Activated naive CD4-positive, alpha-beta T cell treated with anti-CD3 and anti-CD28 coated beads for 36 hours (primary cell): ENCODE measurements around the gene TSPAN16. TPM values are rescaled to one million over a fixed set of nuclear protein-coding genes. Genes with fewer than 3 reads are reported as not detected.
"Not testable (repeated sequence)": the region's sequence is repeated elsewhere in the genome, so short reads cannot be mapped to it uniquely, and the experiment has no call there.

Experiments
- CTCF ChIA-PET: fragments of 350-600 bp; sonication (Branson Sonifier 250); formaldehyde crosslinking; loops from one replicate; lab custom pipeline; 2021; ENCODE audit warnings: antibody characterized with exemption; lab: Charles Lee
- DNase-seq: peaks from one replicate; pipeline ENCODE4 v3.0.0-alpha.2; 2020
- H3K27ac Mint-ChIP-seq: one replicate; pipeline ENCODE4 v1.8.0; 2021; ENCODE audit warnings: mild to moderate bottlenecking, mixed read lengths
- H3K27me3 Mint-ChIP-seq: one replicate; pipeline ENCODE4 v1.8.0; 2021; ENCODE audit warnings: low read depth, mixed read lengths
- H3K36me3 Mint-ChIP-seq: one replicate; pipeline ENCODE4 v1.8.0; 2021; ENCODE audit warnings: low read depth, mixed read lengths
- H3K4me1 Mint-ChIP-seq: one replicate; pipeline ENCODE4 v1.8.0; 2021; ENCODE audit warnings: low read depth, mixed read lengths
- H3K4me3 Mint-ChIP-seq: one replicate; pipeline ENCODE4 v1.8.0; 2021; ENCODE audit warnings: mild to moderate bottlenecking, moderate library complexity, mixed read lengths
- H3K9me3 Mint-ChIP-seq: one replicate; pipeline ENCODE4 v1.8.0; 2021; ENCODE audit warnings: mixed read lengths
- intact Hi-C: fragments of 100-400 bp; cut with micrococcal nuclease; formaldehyde crosslinking; loops from one replicate; pipeline ENCODE4 v1.15.1; 2023
- total RNA-seq, 2 experiments: library from RNA; stranded (reverse); gene quantifications; one replicate each; pipeline ENCODE4 v1.2.3, GENCODE V29; 2021

The TSPAN16 gene
- total RNA-seq, 2 experiments from 2014 or later, result not detected

- intact Hi-C loops, result no loop called here
- no peak overlapping the region for H3K4me3 Mint-ChIP-seq
- H3K4me1 Mint-ChIP-seq, result peaks cover 9% of the 10 kb centered on the region
- no peak overlapping the region for H3K27ac Mint-ChIP-seq
- DNase-seq, result no peak
- CTCF ChIA-PET, result interaction anchor here (0.5 to 0.7 kb wide), 3 partner anchors 86 to 382 kb away, joined by 3 read pairs; partner anchors contain the start of gene EPOR
- H3K27me3 Mint-ChIP-seq, result peaks cover 8% of the 10 kb centered on the region
- H3K36me3 Mint-ChIP-seq, result no peaks in the 10 kb centered on the region
- no peaks in the 10 kb centered on the region for H3K9me3 Mint-ChIP-seq
Observed at GRCh38 chr19:11295180-11295579, 780 bp upstream of the TSPAN16 start.

GRCh38 chr19:11296264-11296663 is 304 bp downstream of the TSPAN16 start:
- CTCF ChIA-PET, result interaction anchor here (0.6 kb wide), 2 partner anchors 45 to 516 kb away, joined by 3 to 4 read pairs; no protein-coding TSS in a partner anchor
- Mint-ChIP-seq H3K9me3 (no peaks in the 10 kb centered on the region), H3K4me1 (peaks cover 9% of the 10 kb centered on the region), H3K36me3 (no peaks in the 10 kb centered on the region), H3K27me3 (peaks cover 6% of the 10 kb centered on the region), H3K27ac (no peak overlapping the region), H3K4me3 (no peak overlapping the region)
- DNase-seq, result no peak
- intact Hi-C loops, result no loop called here

GRCh38 chr19:11299946-11300810 is 4.2 kb downstream of the TSPAN16 start:
- CTCF ChIA-PET, result no interaction called here
- Mint-ChIP-seq H3K9me3 (no peaks in the 10 kb centered on the region), H3K27me3 (no peaks in the 10 kb centered on the region), H3K4me1 (no peaks in the 10 kb centered on the region), H3K36me3 (no peaks in the 10 kb centered on the region), H3K4me3 (no peak overlapping the region), H3K27ac (no peak overlapping the region)
- intact Hi-C loops, result no loop called here
- DNase-seq, result no peak

- no peaks in the 10 kb centered on the region for H3K27me3 Mint-ChIP-seq
- no peaks in the 10 kb centered on the region for H3K9me3 Mint-ChIP-seq
- intact Hi-C loops, result no loop called here
- DNase-seq, result no peak
- no peak overlapping the region for H3K27ac Mint-ChIP-seq
- no peaks in the 10 kb centered on the region for H3K4me1 Mint-ChIP-seq
- H3K36me3 Mint-ChIP-seq, result no peaks in the 10 kb centered on the region
- H3K4me3 Mint-ChIP-seq, result no peak overlapping the region
- CTCF ChIA-PET, result no interaction called here
Observed at GRCh38 chr19:11300811-11301120, 4.8 kb downstream of the TSPAN16 start.

GRCh38 chr19:11304936-11305335 is 9.0 kb downstream of the TSPAN16 start:
- Mint-ChIP-seq H3K27me3 (no peaks in the 10 kb centered on the region), H3K4me1 (no peaks in the 10 kb centered on the region), H3K9me3 (no peaks in the 10 kb centered on the region), H3K4me3 (no peak overlapping the region), H3K27ac (no peak overlapping the region), H3K36me3 (no peaks in the 10 kb centered on the region)
- CTCF ChIA-PET, result interaction anchor here (0.7 kb wide), 1 partner anchor 63 kb away, joined by 3 read pairs; no protein-coding TSS in a partner anchor
- intact Hi-C loops, result no loop called here
- DNase-seq, result no peak

- H3K36me3 Mint-ChIP-seq, result no peaks in the 10 kb centered on the region
- CTCF ChIA-PET, result no interaction called here
- intact Hi-C loops, result no loop called here
- H3K4me3 Mint-ChIP-seq, result no peak overlapping the region
- no peaks in the 10 kb centered on the region for H3K27me3 Mint-ChIP-seq
- no peak overlapping the region for H3K27ac Mint-ChIP-seq
- no peaks in the 10 kb centered on the region for H3K4me1 Mint-ChIP-seq
- no peak for DNase-seq
- H3K9me3 Mint-ChIP-seq, result no peaks in the 10 kb centered on the region
Observed at GRCh38 chr19:11306337-11306736, 10.4 kb downstream of the TSPAN16 start.

GRCh38 chr19:11320278-11320995 is 24.5 kb downstream of the TSPAN16 start:
- DNase-seq, H3K27ac Mint-ChIP-seq, H3K4me3 Mint-ChIP-seq, H3K36me3 Mint-ChIP-seq, H3K9me3 Mint-ChIP-seq: not testable (repeated sequence)
- peaks cover 12% of the 10 kb centered on the region for H3K27me3 Mint-ChIP-seq
- CTCF ChIA-PET, result interaction anchor here (0.7 to 1.4 kb wide), 2 partner anchors 62 to 78 kb away, joined by 3 read pairs; no protein-coding TSS in a partner anchor
- peaks cover 20% of the 10 kb centered on the region for H3K4me1 Mint-ChIP-seq
- intact Hi-C loops, result loop anchor here (5.0 kb wide), 1 partner anchor 63 kb away; no protein-coding TSS in a partner anchor

- H3K4me1 Mint-ChIP-seq, result peaks cover 20% of the 10 kb centered on the region
- H3K4me3 Mint-ChIP-seq, result no peak overlapping the region
- intact Hi-C loops, result loop anchor here (5.0 kb wide), 1 partner anchor 64 kb away; no protein-coding TSS in a partner anchor
- H3K27me3 Mint-ChIP-seq, result peaks cover 12% of the 10 kb centered on the region
- H3K36me3 Mint-ChIP-seq, result no peaks in the 10 kb centered on the region
- H3K9me3 Mint-ChIP-seq, result no peaks in the 10 kb centered on the region
- DNase-seq, result peak; percentile 25
- CTCF ChIA-PET, result interaction anchor here (1.0 to 1.4 kb wide), 3 partner anchors 27 to 52 kb away, joined by 3 to 4 read pairs (median 4); no protein-coding TSS in a partner anchor
- H3K27ac Mint-ChIP-seq, result no peak overlapping the region
Observed at GRCh38 chr19:11321191-11322126, 25.5 kb downstream of the TSPAN16 start.

- H3K4me3 Mint-ChIP-seq, result no peak overlapping the region
- peaks cover 10% of the 10 kb centered on the region for H3K27me3 Mint-ChIP-seq
- H3K36me3 Mint-ChIP-seq, result no peaks in the 10 kb centered on the region
- H3K4me1 Mint-ChIP-seq, result peaks cover 20% of the 10 kb centered on the region
- no peaks in the 10 kb centered on the region for H3K9me3 Mint-ChIP-seq
- no peak overlapping the region for H3K27ac Mint-ChIP-seq
- no peak for DNase-seq
- CTCF ChIA-PET, result interaction anchor here (1.0 to 1.4 kb wide), 3 partner anchors 28 to 51 kb away, joined by 3 to 4 read pairs (median 4); no protein-coding TSS in a partner anchor
- intact Hi-C loops, result loop anchor here (5.0 kb wide), 1 partner anchor 65 kb away; no protein-coding TSS in a partner anchor
Observed at GRCh38 chr19:11322269-11323024, 26.5 kb downstream of the TSPAN16 start.

- H3K27me3 Mint-ChIP-seq, result peaks cover 7% of the 10 kb centered on the region
- DNase-seq, result no peak
- intact Hi-C loops, result loop anchor here (1.0 to 5.0 kb wide), 5 partner anchors 15 to 182 kb away; partner anchors contain the start of genes RAB3D, SWSAP1 and ZNF653
- CTCF ChIA-PET, result no interaction called here
- H3K9me3 Mint-ChIP-seq, result no peaks in the 10 kb centered on the region
- H3K4me1 Mint-ChIP-seq, result peaks cover 20% of the 10 kb centered on the region
- H3K4me3 Mint-ChIP-seq, result peak overlapping the region; percentile 75
- H3K36me3 Mint-ChIP-seq, result no peaks in the 10 kb centered on the region
- H3K27ac Mint-ChIP-seq, result peak overlapping the region; percentile 87
Observed at GRCh38 chr19:11323601-11324078, 27.7 kb downstream of the TSPAN16 start.
